Parathyroid adenoma (tissue), 2 donors: Measurements from ENCODE around the gene GRID1.

Experiments used
- H2AFZ ChIP-seq: fragments of 300-600 bp; sonication (generic); one replicate; pipeline ENCODE4 v1.7.0; 2017; ENCODE audit warnings: antibody characterized with exemption, mild to moderate bottlenecking
- H3K27ac ChIP-seq: fragments of 300-600 bp; sonication (generic); one replicate; pipeline ENCODE4 v1.7.0; 2017
- H3K27me3 ChIP-seq: fragments of 300-600 bp; sonication (generic); one replicate; pipeline ENCODE4 v1.7.0; 2017; ENCODE audit warnings: low read length; ENCODE audit not compliant: control insufficient read depth, insufficient read depth
- H3K36me3 ChIP-seq: fragments of 300-600 bp; sonication (generic); one replicate; pipeline ENCODE4 v1.7.0; 2017; ENCODE audit warnings: low read length; ENCODE audit not compliant: control insufficient read depth, insufficient read depth
- H3K4me1 ChIP-seq: fragments of 300-600 bp; sonication (generic); one replicate; pipeline ENCODE4 v1.7.0; 2017; ENCODE audit warnings: control low read depth
- H3K4me2 ChIP-seq: fragments of 300-600 bp; sonication (generic); one replicate; pipeline ENCODE4 v1.7.0; 2017; ENCODE audit warnings: low read length
- H3K4me3 ChIP-seq: fragments of 300-600 bp; sonication (generic); one replicate; pipeline ENCODE4 v1.7.0; 2017; ENCODE audit warnings: low read depth, low read length
- H3K79me2 ChIP-seq: fragments of 300-600 bp; sonication (generic); one replicate; pipeline ENCODE4 v1.7.0; 2017; ENCODE audit warnings: control low read depth
- H3K9ac ChIP-seq: fragments of 300-600 bp; sonication (generic); one replicate; pipeline ENCODE4 v1.7.0; 2017; ENCODE audit warnings: mild to moderate bottlenecking
- H3K9me3 ChIP-seq: fragments of 300-600 bp; sonication (generic); one replicate; pipeline ENCODE4 v1.7.0; 2017; ENCODE audit warnings: low read length; ENCODE audit not compliant: control insufficient read depth
- CTCF ChIP-seq: fragments of 300-600 bp; sonication (generic); IDR thresholded peaks from one replicate; pipeline ENCODE4 v1.7.0; 2017; ENCODE audit warnings: antibody characterized with exemption, mild to moderate bottlenecking
- donor health status: primary hyperparathyroidism.

GRID1 gene

DNA sequence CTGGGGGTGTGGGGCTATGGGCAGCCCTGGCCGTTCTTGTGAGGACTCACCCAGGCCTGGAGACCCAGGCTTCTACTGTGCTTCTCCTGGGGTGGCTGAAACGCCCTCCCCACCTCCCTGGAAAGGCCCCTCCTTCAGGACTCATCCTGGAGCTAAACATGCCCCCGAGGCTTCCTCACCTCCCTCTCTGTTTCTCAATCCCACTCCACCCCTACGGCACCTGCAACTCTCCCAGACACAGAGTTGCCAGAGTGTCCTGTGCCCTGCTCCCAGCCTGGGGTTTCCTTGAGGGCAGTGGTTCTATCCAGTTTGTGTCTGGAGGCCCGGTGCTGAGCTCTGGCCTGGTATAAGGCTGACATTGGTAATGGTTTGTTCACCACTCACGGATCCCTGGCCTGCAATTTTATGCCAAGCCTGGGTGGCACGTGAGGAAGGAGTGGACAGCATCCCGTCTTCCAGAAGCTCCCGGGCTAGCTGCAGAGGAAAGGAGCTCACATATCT lies 68.0 kb downstream of the GRID1 start:
- no peak overlapping the region for H3K9ac ChIP-seq
- H3K4me2 ChIP-seq, result no peak overlapping the region
- H3K4me1 ChIP-seq, result no peaks in the 10 kb centered on the region
- H3K27ac ChIP-seq, result no peak overlapping the region
- TF ChIP-seq CTCF, result no peak
- H3K79me2 ChIP-seq, result no peaks in the 10 kb centered on the region
- H3K27me3 ChIP-seq, result no peaks in the 10 kb centered on the region
- H2AFZ ChIP-seq, result no peak overlapping the region
- no peak overlapping the region for H3K4me3 ChIP-seq
- H3K36me3 ChIP-seq, result no peaks in the 10 kb centered on the region
- no peaks in the 10 kb centered on the region for H3K9me3 ChIP-seq

DNA sequence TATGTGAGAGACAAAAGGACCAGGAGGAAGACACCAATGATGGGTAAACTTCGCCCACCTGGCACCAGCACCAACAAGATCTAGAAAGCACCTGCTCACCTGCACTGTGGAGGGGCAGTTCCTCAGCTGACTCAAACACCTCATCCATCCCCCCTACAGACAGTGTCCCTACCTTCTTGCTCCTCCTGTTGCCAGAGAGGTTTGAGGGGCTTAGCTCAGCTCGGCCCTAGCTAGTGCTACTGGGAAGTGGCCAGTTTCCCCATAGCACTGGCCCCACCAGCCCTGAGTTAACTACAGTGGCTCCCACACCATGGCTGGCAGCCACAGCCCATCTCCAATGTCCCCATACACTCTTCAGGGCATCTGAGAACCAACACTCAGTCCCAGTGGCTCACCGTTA lies 70.8 kb downstream of the GRID1 start:
- no peaks in the 10 kb centered on the region for H3K9me3 ChIP-seq
- H3K4me1 ChIP-seq, result no peaks in the 10 kb centered on the region
- H3K27ac ChIP-seq, result no peak overlapping the region
- no peaks in the 10 kb centered on the region for H3K27me3 ChIP-seq
- no peaks in the 10 kb centered on the region for H3K36me3 ChIP-seq
- TF ChIP-seq CTCF, result no peak
- no peak overlapping the region for H3K4me3 ChIP-seq
- H2AFZ ChIP-seq, result no peak overlapping the region
- no peaks in the 10 kb centered on the region for H3K79me2 ChIP-seq
- H3K9ac ChIP-seq, result no peak overlapping the region
- no peak overlapping the region for H3K4me2 ChIP-seq

DNA sequence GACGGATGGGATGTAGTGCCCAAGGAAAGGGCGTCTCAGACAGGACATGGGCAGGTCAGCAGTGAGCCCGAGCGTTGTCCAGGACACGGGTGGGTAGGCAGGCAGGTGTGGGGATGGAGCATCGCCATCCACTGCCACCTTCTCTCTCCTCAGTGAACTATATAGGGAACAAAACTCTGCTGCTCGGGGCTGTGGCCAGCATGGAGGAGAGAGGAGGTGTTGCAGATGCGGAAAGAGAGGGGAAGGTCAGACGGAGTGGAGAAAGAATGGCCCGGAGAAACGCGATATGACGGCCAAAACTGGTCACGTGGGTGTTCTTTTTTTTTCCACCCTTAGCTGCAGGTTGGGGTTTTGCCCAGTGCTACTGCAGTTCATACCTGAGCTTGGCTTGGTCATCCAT lies 71.2 kb downstream of the GRID1 start:
- Histone ChIP-seq H3K27me3 (no peaks in the 10 kb centered on the region), H3K79me2 (no peaks in the 10 kb centered on the region), H3K9me3 (no peaks in the 10 kb centered on the region), H3K4me1 (no peaks in the 10 kb centered on the region), H3K9ac (no peak overlapping the region), H2AFZ (no peak overlapping the region), H3K36me3 (no peaks in the 10 kb centered on the region), H3K27ac (no peak overlapping the region), H3K4me3 (no peak overlapping the region), H3K4me2 (no peak overlapping the region)
- TF ChIP-seq CTCF, result no peak

DNA sequence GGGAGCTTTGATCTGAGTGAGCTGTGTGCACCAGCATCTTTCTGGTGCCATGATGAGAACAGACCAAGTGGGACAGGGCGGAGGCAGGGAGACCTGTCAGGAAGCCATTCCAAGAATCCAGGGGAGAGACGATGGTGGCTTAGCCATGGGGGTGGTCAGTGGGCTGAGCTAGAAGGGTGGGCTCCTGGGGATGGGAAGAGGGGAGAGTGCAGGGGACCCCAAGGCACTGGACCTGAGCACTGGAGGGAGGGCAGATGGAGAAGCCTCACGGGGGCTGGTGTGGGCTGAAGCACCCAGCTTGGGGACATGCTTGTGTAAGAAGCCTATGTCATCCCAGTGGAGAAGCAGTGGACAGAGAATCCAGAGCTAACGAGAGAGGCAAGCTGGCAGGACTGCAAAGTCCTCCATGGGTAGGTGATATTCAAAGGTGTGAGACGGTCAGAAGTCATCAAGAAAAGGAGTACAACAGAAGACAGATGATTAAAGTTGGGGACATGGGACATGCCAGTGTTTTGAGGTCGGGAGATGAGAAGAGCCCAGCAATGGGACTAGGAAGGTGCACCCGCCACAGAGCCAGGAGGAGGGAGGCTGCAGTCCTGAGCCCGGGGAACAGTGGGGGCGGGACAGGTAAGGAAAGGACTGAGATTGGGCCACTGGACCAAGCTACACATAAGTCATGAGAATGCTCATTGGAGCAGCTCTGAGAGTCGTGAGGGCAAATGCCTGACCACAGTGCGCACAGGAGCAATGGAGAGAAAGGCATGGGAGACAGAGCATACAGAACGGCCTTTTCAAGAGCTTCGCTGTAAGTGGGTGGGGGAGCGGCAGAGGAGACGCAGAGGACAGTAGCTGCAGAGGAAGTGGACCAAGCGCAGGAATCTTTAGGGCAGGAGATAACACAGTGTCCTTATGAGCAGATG lies 72.0 kb downstream of the GRID1 start:
- no peak overlapping the region for H3K4me2 ChIP-seq
- no peak for TF ChIP-seq CTCF
- H3K9me3 ChIP-seq, result no peaks in the 10 kb centered on the region
- no peak overlapping the region for H3K9ac ChIP-seq
- no peaks in the 10 kb centered on the region for H3K27me3 ChIP-seq
- H2AFZ ChIP-seq, result no peak overlapping the region
- no peaks in the 10 kb centered on the region for H3K4me1 ChIP-seq
- no peaks in the 10 kb centered on the region for H3K79me2 ChIP-seq
- H3K36me3 ChIP-seq, result no peaks in the 10 kb centered on the region
- H3K27ac ChIP-seq, result no peak overlapping the region
- no peak overlapping the region for H3K4me3 ChIP-seq

DNA sequence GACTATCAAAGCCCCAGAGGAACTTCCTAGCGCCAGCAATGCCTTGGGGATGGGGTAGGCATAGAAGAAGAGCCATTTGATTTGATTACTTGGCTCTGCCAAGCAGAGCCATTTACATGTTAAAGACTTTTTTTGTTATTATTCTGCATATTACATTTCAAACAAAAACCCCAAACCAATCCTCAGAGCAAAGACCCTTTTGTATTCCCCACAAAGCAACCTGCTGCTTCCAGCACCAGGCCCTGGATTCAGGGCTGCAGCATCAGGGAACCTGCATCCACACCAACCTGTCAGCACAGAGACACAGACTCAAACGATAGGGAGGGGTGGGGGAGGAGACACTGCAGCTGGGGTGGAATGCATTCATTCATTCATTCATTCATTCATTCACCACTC lies 73.2 kb downstream of the GRID1 start:
- H3K4me1 ChIP-seq, result no peaks in the 10 kb centered on the region
- no peak for TF ChIP-seq CTCF
- no peaks in the 10 kb centered on the region for H3K79me2 ChIP-seq
- H3K4me2 ChIP-seq, result no peak overlapping the region
- no peak overlapping the region for H3K9ac ChIP-seq
- no peak overlapping the region for H3K4me3 ChIP-seq
- no peak overlapping the region for H3K27ac ChIP-seq
- no peaks in the 10 kb centered on the region for H3K36me3 ChIP-seq
- H3K9me3 ChIP-seq, result no peaks in the 10 kb centered on the region
- no peaks in the 10 kb centered on the region for H3K27me3 ChIP-seq
- H2AFZ ChIP-seq, result no peak overlapping the region
